ENCODE data around the gene FBXO42. TPM values are rescaled to one million over a fixed set of nuclear protein-coding genes. Genes with fewer than 3 reads are reported as not detected.

FBXO42 gene
- polyA plus RNA-seq, 2 of the 4 experiments (the other 2 are of a cell fraction), result 4.7 to 12.4 TPM

- CTCF ChIA-PET, result interaction anchor here (1.1 to 2.1 kb wide), 5 partner anchors 13 to 123 kb away, joined by 3 to 10 read pairs (median 6); no protein-coding TSS in a partner anchor
- Histone ChIP-seq H3K4me3 (no peak overlapping the region), H3K9me3 (no peaks in the 10 kb centered on the region), H3K4me2 (no peak overlapping the region), H3K4me1 (peaks cover 13% of the 10 kb centered on the region), H3K27ac (no peak overlapping the region)
- WGBS (ENCODE audit: missing lambda C conversion rate), result 90% methylated on average over 18 of the region's 24 CpGs
- POLR2A ChIA-PET, result no interaction called here
- ATAC-seq (no peak), FAIRE-seq (no peak), DNase-seq (ENCODE audit: low read depth in 1 of 2, low spot score in 1 of 2) (no peak)
- TF ChIP-seq RAD21 (conservative IDR thresholded peaks at IDR 0.05 in 1 of 2, IDR thresholded peaks at IDR 0.05 in 1 of 2), result no peak
- no peak for TF ChIP-seq FOSB (CRISPR knock-in tag; IDR thresholded peaks at IDR 0.05)
These were observed 149.7 kb downstream of the FBXO42 start for GRCh38 chr1:16202281-16203210.

- CTCF ChIA-PET, result interaction anchor here (0.6 to 3.8 kb wide), 10 partner anchors 9 to 394 kb away, joined by 3 to 15 read pairs (median 4); partner anchors contain the start of gene FAM131C
- no peak for DNase-seq (ENCODE audit: low read depth in 1 of 2, low spot score in 1 of 2)
- no peak overlapping the region for H3K4me2 ChIP-seq
- no peak overlapping the region for H3K27ac ChIP-seq
- TF ChIP-seq KDM5A (IDR thresholded peaks at IDR 0.05) (no peak), BCL3 (IDR thresholded peaks at IDR 0.05) (no peak), PBX3 (IDR thresholded peaks at IDR 0.05) (no peak), POLR2A (IDR thresholded peaks at IDR 0.05; ENCODE audit: low read length) (no peak), REST (IDR thresholded peaks at IDR 0.05) (no peak), CBX8 (IDR thresholded peaks at IDR 0.05) (no peak), SREBF2 (IDR thresholded peaks at IDR 0.05) (no peak), HOXB13 (CRISPR knock-in tag; IDR thresholded peaks at IDR 0.05; ENCODE audit: low read depth) (no peak)
- no peak for FAIRE-seq
- no peaks in the 10 kb centered on the region for H3K4me1 ChIP-seq
- no peaks in the 10 kb centered on the region for H3K9me3 ChIP-seq
- no peak for ATAC-seq
- 88% methylated on average over 4 of the region's 4 CpGs for WGBS (ENCODE audit: missing lambda C conversion rate)
- H3K4me3 ChIP-seq, result no peak overlapping the region
- POLR2A ChIA-PET, result no interaction called here
These were observed 152.6 kb downstream of the FBXO42 start for GRCh38 chr1:16199700-16200099.

- DNase-seq (ENCODE audit: low read depth in 1 of 2, low spot score in 1 of 2), result no peak
- Histone ChIP-seq H3K27ac (no peak overlapping the region), H3K4me1 (no peaks in the 10 kb centered on the region), H3K4me2 (no peak overlapping the region), H3K4me3 (no peak overlapping the region), H3K9me3 (no peaks in the 10 kb centered on the region)
- 80% methylated on average over 1 of the region's 1 CpG for WGBS (ENCODE audit: missing lambda C conversion rate)
- no peak for TF ChIP-seq CHD4 (IDR thresholded peaks at IDR 0.05; ENCODE audit: borderline replicate concordance)
- TF ChIP-seq CTCF (IDR thresholded peaks at IDR 0.05), result no peak
- TF ChIP-seq CHD2 (IDR thresholded peaks at IDR 0.05; ENCODE audit: low read length, partially characterized antibody), result no peak
- no peak for TF ChIP-seq ZC3H11A (IDR thresholded peaks at IDR 0.05)
- TF ChIP-seq FOSL2 (IDR thresholded peaks at IDR 0.05), result no peak
- no peak for TF ChIP-seq FOSL2 (CRISPR knock-in tag; IDR thresholded peaks at IDR 0.05)
- no peak for FAIRE-seq
- ATAC-seq, result peak in 1 of 2 experiments; percentile 28; a peak in 3 of 6 replicates
- POLR2A ChIA-PET, result no interaction called here
- CTCF ChIA-PET, result interaction anchor here (0.9 to 3.8 kb wide), 6 partner anchors 12 to 120 kb away, joined by 3 to 15 read pairs (median 11); no protein-coding TSS in a partner anchor
These were observed 153.2 kb downstream of the FBXO42 start for GRCh38 chr1:16199157-16199501.
